ENCODE data around the gene ICA1. TPM values are rescaled to one million over a fixed set of nuclear protein-coding genes. Genes with fewer than 3 reads are reported as not detected.

Gene ICA1
- total and polyA plus RNA-seq, 2 experiments from 2014 or later: 45.2 to 83.7 TPM

GRCh38 chr7:8147760-8148463 lies 114.1 kb downstream of the ICA1 start:
- Histone ChIP-seq H3K36me3 (ENCODE audit: insufficient read depth) (peaks cover 3% of the 10 kb centered on the region; the same call in 1 of the 2 replicates), H3K4me1 (ENCODE audit: insufficient read depth) (peaks cover 30% of the 10 kb centered on the region), H3K79me2 (replicated peaks; ENCODE audit: insufficient read depth) (no peaks in the 10 kb centered on the region), H3K9me2 (ENCODE audit: insufficient read depth) (peaks cover 6% of the 10 kb centered on the region; the same call in 1 of the 2 replicates), H3F3A (replicated peaks; ENCODE audit: low read depth) (no peaks in the 10 kb centered on the region), H3K4me2 (no peak overlapping the region), H3K27ac (ENCODE audit: low read depth) (no peak overlapping the region), H2AFZ (no peak overlapping the region), H3K4me3 (no peak overlapping the region), H3K27me3 (ENCODE audit: insufficient read depth) (no peaks in the 10 kb centered on the region), H4K20me1 (replicated peaks; ENCODE audit: insufficient read depth) (no peaks in the 10 kb centered on the region)
- DNase-seq (ENCODE audit: low spot score): no peak
- Mint-ChIP-seq H3K27ac (no peak overlapping the region), H3K36me3 (ENCODE audit: low read depth) (peaks cover 2% of the 10 kb centered on the region), H3K9me3 (peaks cover 3% of the 10 kb centered on the region), H3K4me3 (no peak overlapping the region), H3K4me1 (peaks cover 40% of the 10 kb centered on the region), H3K27me3 (ENCODE audit: insufficient read depth, low read depth, poor library complexity) (peaks cover 2% of the 10 kb centered on the region)
- no peak for ATAC-seq
- no peak for TF ChIP-seq POLR2AphosphoS5 (IDR thresholded peaks at IDR 0.05; ENCODE audit: low read depth)
- no peak for TF ChIP-seq STAT1 (IDR thresholded peaks at IDR 0.05; ENCODE audit: unreplicated experiment)
- no peak for TF ChIP-seq ZNF114 (CRISPR knock-in tag; IDR thresholded peaks at IDR 0.05)
- no peak for TF ChIP-seq ZNF331 (CRISPR knock-in tag; IDR thresholded peaks at IDR 0.05; ENCODE audit: low read depth)
- no peak for TF ChIP-seq EZH2 (IDR thresholded peaks at IDR 0.05; ENCODE audit: low read depth, unreplicated experiment)
- no peak for TF ChIP-seq ZNF462 (CRISPR knock-in tag; IDR thresholded peaks at IDR 0.05)
- TF ChIP-seq REST (IDR thresholded peaks at IDR 0.05; ENCODE audit: unreplicated experiment): no peak
- TF ChIP-seq CREB1 (CRISPR knock-in tag; IDR thresholded peaks at IDR 0.05; ENCODE audit: low read depth): no peak
- no peak for TF ChIP-seq CTCF (conservative IDR thresholded peaks at IDR 0.05; ENCODE audit: low read depth in 2 of 2)
- TF ChIP-seq ETS1 (IDR thresholded peaks at IDR 0.05): no peak
- TF ChIP-seq EZH2phosphoT487 (IDR thresholded peaks at IDR 0.05; ENCODE audit: unreplicated experiment): no peak
- TF ChIP-seq JUNB (IDR thresholded peaks at IDR 0.05; ENCODE audit: unreplicated experiment): no peak
- no peak for TF ChIP-seq NANOG (IDR thresholded peaks at IDR 0.05; ENCODE audit: borderline replicate concordance)
